C4-2B (cell line): ENCODE data around the gene GGA2.

ENCODE experiments used
- ZFX ChIP-seq: fragments of 450-650 bp; IDR thresholded peaks from 2 replicates; pipeline ENCODE4 v1.6.1; 2017
- TF ChIP-seq, protein P1 (sequence below): fragments of 450-650 bp; conservative IDR thresholded peaks from 2 replicates; pipeline ENCODE4 v1.5.1; 2017; ENCODE audit warnings: mild to moderate bottlenecking

DNA sequence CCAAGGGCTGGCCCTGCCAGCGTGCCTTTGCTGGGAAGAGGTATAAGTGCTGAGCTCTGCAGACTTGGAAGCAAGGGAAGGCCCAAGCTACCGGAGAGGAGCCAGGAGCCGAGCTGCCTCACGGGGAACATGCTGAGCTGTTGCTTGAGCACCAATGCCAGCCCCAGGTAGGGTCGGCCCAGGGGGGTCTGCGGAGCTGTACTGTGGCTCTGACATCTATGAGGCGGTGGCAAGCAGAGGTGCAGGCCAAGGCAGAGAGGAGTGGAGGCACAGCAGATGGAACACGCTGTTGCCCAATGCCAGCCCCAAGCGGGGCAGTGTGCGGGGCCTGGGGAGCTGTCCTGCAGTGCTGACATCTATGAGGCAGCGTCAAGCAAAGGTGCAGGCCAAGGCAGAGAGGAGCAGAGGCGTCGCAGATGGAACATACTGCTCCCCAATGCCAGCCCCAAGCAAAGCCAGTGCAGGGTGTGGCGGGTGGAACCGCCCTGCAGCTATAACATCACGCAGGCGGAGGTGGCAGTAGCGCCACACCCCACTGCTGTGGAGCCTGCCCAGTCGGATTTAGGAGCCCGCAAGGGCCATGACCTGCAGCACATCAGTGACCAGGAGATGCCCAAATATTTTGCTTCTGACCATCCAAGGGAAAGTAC is 10.0 kb downstream of the GGA2 start:
- no peak for TF ChIP-seq ZFX
- TF ChIP-seq, protein P1, sequence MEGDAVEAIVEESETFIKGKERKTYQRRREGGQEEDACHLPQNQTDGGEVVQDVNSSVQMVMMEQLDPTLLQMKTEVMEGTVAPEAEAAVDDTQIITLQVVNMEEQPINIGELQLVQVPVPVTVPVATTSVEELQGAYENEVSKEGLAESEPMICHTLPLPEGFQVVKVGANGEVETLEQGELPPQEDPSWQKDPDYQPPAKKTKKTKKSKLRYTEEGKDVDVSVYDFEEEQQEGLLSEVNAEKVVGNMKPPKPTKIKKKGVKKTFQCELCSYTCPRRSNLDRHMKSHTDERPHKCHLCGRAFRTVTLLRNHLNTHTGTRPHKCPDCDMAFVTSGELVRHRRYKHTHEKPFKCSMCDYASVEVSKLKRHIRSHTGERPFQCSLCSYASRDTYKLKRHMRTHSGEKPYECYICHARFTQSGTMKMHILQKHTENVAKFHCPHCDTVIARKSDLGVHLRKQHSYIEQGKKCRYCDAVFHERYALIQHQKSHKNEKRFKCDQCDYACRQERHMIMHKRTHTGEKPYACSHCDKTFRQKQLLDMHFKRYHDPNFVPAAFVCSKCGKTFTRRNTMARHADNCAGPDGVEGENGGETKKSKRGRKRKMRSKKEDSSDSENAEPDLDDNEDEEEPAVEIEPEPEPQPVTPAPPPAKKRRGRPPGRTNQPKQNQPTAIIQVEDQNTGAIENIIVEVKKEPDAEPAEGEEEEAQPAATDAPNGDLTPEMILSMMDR = no peak
